Activated CD4-positive, alpha-beta T cell treated with anti-CD3 and anti-CD28 coated beads, Interleukin-2, amount 50 U/mL, for 16 hours (primary cell): ENCODE measurements around the gene DRD4.
"Not testable (repeated sequence)": the region's sequence is repeated elsewhere in the genome, so short reads cannot be mapped to it uniquely, and the experiment has no call there.

Source experiments
- DNase-seq: peaks from one replicate; pipeline ENCODE4 v3.0.0-alpha.2; 2020

The DRD4 gene

DNA sequence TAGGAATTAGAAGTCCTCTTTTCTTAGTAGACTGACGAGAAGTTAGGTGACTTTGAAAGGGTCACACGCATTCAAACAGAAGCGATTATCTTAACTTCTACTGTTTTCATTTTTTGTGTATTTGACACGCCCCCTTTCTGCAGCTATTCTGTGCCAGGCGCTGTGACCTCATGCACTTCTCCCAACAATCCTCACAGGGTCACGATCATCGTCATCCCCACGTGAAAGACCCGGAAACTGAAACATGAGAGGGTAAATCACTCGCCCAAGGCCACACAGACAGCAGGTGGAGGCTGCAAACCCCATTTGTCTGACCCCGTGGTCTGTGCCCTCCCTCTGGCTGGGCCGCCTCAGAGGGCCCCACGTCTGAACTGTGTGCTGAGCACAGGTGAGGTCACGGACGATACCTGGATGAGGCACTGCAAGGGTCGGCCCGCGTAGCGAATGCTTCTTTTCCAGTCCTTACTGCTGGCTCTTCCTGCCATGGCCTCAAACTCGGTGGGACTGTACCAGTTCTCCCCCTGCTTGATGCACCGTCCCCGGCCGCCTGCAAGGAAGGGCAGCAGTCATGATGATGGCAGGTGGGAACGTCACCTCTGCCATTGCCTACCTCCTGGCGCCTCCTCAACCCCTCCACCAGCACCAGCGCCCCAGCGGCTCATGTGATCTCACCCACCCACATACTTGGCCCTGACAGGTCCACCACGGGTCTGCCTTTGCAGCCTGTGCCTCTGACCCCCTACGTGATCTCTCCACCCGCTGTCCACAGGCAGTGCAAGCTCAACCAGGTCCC, 49.6 kb downstream of the DRD4 start:
- DNase-seq = no peak

DNA sequence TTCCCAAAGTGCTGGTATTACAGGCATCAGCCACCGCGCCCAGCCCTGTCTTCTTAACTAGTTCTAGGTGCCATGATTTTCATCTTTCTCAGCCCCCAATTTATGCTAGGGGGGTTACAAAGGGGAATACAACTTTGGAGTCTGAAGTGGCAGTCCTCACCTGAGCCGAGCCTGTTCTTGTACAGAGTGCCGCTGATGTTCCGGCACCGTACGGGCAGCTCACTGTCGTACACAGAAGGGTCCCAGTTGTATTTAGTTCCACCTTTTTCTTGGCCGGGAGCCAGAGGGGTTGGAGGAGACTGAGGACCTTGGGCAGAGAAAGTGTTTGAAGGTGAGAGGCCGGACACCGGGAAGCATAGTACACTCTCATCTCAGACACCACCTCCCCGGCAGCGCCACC, 50.7 kb downstream of the DRD4 start:
- no peak for DNase-seq

DNA sequence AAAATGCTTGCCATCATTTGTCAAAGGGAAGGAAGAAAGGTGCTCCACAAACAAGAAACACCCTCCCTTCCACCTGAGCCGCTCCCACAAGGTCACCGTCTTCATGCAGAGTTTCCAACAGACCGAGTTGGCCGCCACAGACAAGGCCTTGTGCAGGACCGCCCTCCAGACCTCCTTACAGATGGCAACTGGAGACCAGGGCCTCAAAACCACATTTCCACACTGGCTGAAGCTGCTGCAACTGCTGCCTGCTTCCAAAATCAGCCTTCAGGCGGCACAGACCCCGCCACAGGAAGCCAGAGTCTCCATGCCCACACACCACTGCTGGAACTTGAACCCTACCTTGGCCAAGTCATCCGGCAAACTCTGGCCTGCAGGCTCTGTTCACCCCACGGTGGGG, 51.6 kb downstream of the DRD4 start:
- DNase-seq = no peak

DNA sequence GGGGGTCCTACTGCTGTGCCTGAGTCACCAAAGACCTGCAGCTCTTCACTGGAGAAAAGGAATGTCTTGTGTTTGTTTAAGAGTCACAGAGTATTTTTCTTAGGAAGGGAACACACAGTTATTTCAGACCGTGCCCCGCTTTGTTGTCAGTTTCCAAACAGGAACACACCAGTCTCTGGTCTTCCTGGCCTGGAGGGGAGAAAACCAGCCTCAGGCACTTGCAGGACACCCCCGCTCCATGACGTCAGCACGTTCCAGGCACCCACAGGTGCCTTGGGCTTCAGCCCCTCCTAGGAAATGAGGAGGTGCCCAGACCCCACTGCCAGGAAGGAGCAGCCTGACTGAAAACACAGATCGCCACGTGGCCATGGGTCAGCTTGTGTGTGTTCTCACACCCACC, 52.6 kb downstream of the DRD4 start:
- DNase-seq = no peak

DNA sequence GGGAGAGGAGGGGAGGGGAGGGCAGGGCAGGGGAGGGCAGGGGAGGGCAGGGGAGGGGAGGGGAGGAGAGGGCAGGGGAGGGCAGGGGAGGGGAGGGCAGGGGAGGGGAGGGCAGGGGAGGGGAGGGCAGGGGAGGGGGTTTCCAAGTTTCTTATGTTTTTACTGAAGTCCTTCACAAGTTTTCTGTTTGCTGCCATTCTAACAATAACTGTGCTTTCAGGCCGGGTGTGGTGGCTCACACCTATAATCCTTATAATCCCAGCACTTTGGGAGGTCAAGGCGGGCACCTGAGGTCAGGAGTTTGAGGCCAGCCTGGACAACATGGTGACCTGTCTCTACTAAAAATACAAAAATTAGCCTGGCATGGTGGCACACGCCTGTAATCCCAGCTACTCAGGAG, 53.2 kb downstream of the DRD4 start:
- DNase-seq = not testable (repeated sequence)
